NCI-H2107 treated with DMSO at 0.1 percent for 48 hours (cell line): ENCODE results near the gene TMEM81.

Source experiments
- DNase-seq: peaks from one replicate; lab custom pipeline; 2025; ENCODE audit not compliant: unreplicated experiment; lab: John Stamatoyannopoulos, UW

TMEM81 gene

GRCh38 chr1:205084360-205084759 lies at the start of gene TMEM81:
TMEM81 (minus strand) TSS chr1:205084460; CDS start chr1:205084320, 140 bp downstream.
- DNase-seq = no peak

GRCh38 chr1:205133287-205133686 lies 49.0 kb upstream of the TMEM81 start:
- DNase-seq = no peak

GRCh38 chr1:205129447-205130029 lies 45.3 kb upstream of the TMEM81 start:
- DNase-seq = no peak

GRCh38 chr1:205128050-205128449 lies 43.8 kb upstream of the TMEM81 start:
- no peak for DNase-seq

- DNase-seq = no peak
Measured at GRCh38 chr1:205127646-205128045, 43.4 kb upstream of the TMEM81 start.

GRCh38 chr1:205124726-205125125 lies 40.5 kb upstream of the TMEM81 start:
- no peak for DNase-seq

GRCh38 chr1:205122489-205122882 lies 38.2 kb upstream of the TMEM81 start:
- no peak for DNase-seq

- peak; percentile 96 for DNase-seq
Measured at GRCh38 chr1:205121660-205122488, 37.6 kb upstream of the TMEM81 start, which contains the start of gene RBBP5. RBBP5 (minus strand) TSS chr1:205121978; CDS start chr1:205121873, 105 bp downstream.

- no peak for DNase-seq
Measured at GRCh38 chr1:205118752-205119151, 34.5 kb upstream of the TMEM81 start.

- no peak for DNase-seq
Measured at GRCh38 chr1:205111354-205111753, 27.1 kb upstream of the TMEM81 start.

GRCh38 chr1:205109711-205110110 lies 25.5 kb upstream of the TMEM81 start:
- DNase-seq = no peak

GRCh38 chr1:205109269-205109668 lies 25.0 kb upstream of the TMEM81 start:
- DNase-seq = no peak

GRCh38 chr1:205108464-205108863 lies 24.2 kb upstream of the TMEM81 start:
- DNase-seq = no peak

- DNase-seq = no peak
Measured at GRCh38 chr1:205107327-205107726, 23.1 kb upstream of the TMEM81 start.

- no peak for DNase-seq
Measured at GRCh38 chr1:205102404-205102803, 18.1 kb upstream of the TMEM81 start.

GRCh38 chr1:205098242-205098641 lies 14.0 kb upstream of the TMEM81 start:
- no peak for DNase-seq

GRCh38 chr1:205095422-205095821 lies 11.2 kb upstream of the TMEM81 start:
- no peak for DNase-seq

- no peak for DNase-seq
Measured at GRCh38 chr1:205091043-205091740, 6.9 kb upstream of the TMEM81 start.

GRCh38 chr1:205088341-205088740 lies 4.1 kb upstream of the TMEM81 start:
- DNase-seq = no peak

GRCh38 chr1:205082431-205082830 lies 1.8 kb downstream of the TMEM81 start:
- no peak for DNase-seq

- DNase-seq = no peak
Measured at GRCh38 chr1:205077934-205078311, 6.3 kb downstream of the TMEM81 start.
